ENCODE data around the gene CTTNBP2NL.

The CTTNBP2NL gene, protein sequence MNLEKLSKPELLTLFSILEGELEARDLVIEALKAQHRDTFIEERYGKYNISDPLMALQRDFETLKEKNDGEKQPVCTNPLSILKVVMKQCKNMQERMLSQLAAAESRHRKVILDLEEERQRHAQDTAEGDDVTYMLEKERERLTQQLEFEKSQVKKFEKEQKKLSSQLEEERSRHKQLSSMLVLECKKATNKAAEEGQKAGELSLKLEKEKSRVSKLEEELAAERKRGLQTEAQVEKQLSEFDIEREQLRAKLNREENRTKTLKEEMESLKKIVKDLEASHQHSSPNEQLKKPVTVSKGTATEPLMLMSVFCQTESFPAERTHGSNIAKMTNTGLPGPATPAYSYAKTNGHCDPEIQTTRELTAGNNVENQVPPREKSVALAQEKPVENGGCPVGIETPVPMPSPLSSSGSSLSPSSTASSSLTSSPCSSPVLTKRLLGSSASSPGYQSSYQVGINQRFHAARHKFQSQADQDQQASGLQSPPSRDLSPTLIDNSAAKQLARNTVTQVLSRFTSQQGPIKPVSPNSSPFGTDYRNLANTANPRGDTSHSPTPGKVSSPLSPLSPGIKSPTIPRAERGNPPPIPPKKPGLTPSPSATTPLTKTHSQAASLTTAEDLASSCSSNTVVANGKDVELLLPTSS

DNA sequence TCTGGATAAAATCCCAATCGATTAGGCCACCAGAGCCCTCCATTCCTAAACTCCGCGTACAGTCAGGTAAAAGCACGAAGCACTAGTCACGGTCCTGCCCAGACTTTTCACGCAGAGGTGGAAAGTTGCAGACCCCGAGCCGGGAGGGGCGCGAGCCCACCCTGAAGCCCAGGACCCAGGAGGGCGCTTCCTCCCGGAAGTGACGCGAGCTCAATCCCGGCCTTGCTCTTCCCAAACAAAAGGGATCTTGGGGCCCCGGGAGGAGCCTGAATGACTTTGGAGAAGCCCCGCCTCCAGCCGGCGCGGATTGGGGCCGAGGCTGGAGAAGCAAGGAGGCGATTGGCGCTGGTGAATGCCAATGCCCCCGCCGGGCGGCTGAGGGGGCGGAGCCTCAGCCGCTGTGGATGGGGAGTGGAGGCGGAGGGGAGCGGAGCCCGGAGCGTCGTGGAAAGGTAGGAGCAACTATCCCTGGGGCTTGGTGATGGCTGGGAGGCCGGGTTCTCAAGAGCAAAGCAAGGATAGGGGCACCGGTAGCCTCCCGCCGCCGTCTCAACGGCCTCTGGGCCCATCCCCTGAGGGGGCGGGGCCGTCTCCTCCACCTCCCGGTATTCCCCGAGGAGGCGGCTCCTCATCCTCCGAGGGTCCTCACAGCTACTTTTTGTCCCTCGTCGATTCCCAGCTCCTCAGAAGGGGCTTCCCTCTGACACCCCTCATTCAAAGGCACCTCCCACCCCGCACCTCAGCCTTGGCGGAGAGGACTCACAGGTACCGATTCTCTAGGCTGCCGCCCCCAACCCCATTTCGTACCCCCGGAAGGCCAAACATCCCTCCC lies at the start of gene CTTNBP2NL:
CTTNBP2NL (plus strand) TSS at position 394 of the 832 bp plus-strand sequence. CDS start 19,952 bp downstream, outside the sequence.
- DNase-seq: peak; percentile 96

GRCh38 chr1:112346801-112347350 lies 49.1 kb upstream of the CTTNBP2NL start:
- no peak for DNase-seq

- no peak for DNase-seq
Observed at GRCh38 chr1:112356765-112357164, 39.2 kb upstream of the CTTNBP2NL start.

- no peak for DNase-seq
Observed at GRCh38 chr1:112357467-112357866, 38.5 kb upstream of the CTTNBP2NL start.

DNA sequence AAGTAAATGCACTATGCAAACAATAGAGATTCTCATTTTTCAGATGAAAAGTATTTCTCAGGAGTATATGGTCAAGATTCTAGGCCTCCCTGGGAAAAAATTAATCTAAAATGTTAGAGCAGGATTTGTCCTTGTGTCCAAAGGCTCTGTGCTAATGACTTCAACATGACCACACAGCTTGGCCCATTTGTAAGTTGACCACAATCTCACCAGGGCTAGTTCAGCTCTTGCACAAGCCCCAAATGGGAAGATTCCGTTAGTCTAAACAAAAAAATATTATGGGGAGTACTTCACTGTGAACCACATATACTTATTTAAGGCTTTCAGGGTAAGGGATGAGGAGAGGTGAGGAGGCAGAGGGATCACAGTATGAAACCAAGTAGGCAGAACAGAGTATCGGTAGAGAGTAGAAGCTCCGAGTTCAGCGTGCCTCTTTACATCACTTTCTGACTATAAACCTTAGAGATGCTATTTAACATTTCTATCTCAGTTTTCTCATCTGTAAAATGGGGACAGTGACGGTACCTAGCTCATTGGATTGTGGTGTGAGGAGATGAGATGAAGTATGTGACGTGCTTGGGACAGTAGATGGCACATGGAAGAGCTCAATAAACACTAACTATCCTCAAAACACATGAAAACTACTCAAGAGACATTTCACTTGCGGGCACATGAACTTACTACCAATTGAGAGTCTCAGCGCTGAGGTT lies 37.8 kb upstream of the CTTNBP2NL start:
- no peak for DNase-seq

GRCh38 chr1:112358798-112359408 lies 37.1 kb upstream of the CTTNBP2NL start:
- DNase-seq: peak; percentile 33 to 53

DNA sequence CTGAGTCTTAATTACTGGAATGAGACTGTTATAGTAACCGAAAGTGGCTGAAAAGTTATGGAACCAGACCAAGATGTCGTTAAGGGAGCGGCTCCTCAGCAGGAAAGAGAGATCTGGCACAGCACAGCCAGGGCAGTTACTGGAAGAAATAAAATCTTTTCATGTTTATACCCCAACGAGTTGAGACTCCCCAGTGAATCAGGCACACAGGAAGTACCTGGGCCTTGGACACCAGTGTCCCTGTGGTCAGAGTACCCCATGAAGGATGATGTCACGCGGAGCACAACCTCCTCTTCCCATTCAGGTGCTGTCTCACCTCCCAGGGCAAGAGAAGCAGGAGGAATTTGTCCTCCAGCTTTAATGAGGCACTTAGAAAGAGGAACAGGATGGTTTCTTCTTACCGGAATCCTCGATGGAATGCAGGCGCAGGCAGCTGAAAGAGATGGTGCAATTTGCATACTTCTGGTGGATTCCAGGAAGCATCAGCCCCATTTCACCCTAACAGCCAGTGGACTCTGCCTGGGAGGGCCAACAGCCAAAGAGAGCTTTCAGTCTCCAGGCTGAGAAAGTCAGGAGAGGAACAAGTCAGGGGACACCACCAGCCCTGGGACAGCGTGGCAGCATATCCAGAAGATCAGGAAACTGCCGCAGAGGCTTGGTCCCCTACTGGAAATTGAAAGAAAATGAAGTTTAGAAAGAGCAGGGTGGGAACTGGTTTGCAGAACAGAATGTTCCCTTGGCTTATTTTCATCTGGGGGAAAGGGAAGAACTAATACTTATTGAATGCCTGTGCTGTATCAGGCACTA lies 35.9 kb upstream of the CTTNBP2NL start:
- no peak for DNase-seq

- DNase-seq: no peak
Observed at GRCh38 chr1:112363636-112364035, 32.4 kb upstream of the CTTNBP2NL start.

DNA sequence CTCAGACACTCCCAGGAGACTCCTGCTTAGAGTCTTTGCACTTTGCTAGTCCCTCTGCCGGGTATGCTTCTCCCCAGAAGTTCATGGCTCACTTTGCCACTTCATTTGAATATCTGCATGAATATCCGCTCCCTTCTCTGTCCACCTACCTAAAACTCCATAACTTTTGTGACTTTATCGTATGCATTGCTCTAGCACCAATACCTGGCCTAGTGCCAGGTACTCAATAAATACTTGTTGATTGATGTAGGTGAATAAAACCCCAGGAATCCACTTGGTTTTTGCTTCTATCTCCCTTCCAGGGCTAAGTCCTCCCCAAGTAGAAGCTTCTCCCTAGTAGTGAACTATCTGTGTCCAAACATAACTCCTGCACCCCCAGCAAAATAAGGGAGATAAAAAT lies 27.8 kb upstream of the CTTNBP2NL start:
- DNase-seq: no peak

GRCh38 chr1:112369392-112370285 lies 26.4 kb upstream of the CTTNBP2NL start:
- peak; percentile 71 to 76 for DNase-seq

DNA sequence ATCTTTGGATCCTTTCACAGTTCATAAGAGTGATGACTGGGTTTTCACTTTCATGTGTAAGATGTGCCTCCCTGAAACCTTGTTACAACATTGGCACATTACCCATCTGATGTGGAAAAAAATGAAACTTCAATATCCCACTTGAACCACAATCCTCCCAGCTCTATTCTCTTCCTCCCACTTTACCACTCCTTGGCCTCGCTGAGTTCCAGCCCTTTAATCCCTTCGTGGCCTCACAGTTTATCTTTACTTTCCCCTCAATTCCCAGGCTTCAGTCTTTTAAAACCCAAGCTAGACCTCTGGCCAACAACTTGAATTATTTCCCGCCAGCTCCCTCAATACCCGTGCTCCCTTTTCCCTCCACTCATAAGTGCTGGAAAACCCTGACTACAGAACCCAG lies 25.0 kb upstream of the CTTNBP2NL start:
- DNase-seq: no peak

GRCh38 chr1:112371775-112372174 lies 24.2 kb upstream of the CTTNBP2NL start:
- DNase-seq: no peak

GRCh38 chr1:112373806-112374205 lies 22.2 kb upstream of the CTTNBP2NL start:
- DNase-seq: no peak

DNA sequence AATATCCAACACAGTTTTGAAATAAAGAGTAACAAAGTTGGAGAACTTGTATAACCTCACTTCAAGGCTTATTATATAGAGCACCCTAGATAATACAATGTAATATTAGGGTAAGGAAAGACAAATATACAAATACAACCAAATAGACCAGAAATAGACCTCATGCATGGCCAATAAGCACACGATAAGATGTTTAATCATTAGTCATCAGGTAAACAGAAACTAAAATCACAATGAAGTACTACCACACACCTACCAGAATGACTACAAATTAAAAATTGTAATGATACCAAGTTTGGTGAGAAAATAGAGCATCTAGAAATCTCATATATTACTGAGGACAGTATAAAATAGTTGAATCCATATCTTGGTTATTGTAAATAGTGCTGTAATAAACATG lies 20.3 kb upstream of the CTTNBP2NL start:
- DNase-seq: no peak

DNA sequence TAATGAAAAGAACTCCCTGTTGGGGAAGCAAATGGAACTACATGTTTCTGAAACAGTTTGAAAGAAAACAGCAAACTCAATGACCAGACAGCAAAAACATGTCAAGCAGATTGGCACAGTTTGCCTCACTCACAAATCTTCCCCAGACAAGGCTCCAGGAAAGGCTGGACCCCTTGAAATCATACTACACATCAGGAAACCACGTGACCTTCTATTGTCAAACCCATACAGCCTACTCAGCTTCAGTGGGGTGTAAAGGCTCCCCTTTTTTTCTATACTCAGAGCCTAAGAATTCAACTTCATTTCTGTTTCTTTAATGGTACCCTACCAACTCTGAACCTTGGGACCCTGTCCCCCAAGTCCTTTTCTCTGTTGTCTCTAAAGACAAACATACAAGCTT lies 15.7 kb upstream of the CTTNBP2NL start:
- no peak for DNase-seq

DNA sequence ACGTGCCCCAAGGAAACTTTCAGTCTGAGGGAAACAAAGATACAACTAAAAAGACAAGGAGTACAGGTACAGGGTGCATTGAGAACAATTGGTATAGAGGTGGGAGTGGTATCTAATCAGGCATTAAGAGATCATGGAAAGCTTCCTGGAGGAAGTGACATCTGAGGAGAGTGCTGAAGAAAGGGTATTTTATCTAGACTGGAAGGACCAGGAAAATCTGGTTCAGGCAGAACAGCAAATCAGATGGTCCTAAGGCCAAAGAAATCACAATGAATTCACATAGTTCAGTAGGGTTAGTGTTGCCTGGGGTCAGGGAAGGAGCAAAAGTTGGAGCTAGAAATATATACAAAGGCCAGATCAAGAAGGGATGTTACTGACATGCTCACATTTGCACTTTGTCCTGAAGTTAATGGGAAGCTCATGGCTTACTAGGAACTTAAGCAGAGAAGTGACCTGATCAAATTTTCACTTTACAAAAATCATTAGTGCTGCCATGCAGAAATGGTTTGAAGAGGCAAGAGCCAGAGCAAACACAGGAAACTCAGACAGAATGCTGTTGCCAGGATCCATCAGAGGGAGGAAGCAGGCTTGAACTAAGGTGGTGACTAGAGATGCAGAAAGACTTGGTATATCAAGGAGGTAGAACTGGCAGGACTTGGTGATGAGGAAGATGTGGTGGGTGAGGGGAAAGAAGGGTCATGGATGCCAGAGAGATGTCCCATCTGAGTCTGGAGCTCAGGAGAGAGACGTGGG lies 14.5 kb upstream of the CTTNBP2NL start:
- DNase-seq: no peak

GRCh38 chr1:112383759-112384370 lies 12.1 kb upstream of the CTTNBP2NL start:
- DNase-seq: no peak

DNA sequence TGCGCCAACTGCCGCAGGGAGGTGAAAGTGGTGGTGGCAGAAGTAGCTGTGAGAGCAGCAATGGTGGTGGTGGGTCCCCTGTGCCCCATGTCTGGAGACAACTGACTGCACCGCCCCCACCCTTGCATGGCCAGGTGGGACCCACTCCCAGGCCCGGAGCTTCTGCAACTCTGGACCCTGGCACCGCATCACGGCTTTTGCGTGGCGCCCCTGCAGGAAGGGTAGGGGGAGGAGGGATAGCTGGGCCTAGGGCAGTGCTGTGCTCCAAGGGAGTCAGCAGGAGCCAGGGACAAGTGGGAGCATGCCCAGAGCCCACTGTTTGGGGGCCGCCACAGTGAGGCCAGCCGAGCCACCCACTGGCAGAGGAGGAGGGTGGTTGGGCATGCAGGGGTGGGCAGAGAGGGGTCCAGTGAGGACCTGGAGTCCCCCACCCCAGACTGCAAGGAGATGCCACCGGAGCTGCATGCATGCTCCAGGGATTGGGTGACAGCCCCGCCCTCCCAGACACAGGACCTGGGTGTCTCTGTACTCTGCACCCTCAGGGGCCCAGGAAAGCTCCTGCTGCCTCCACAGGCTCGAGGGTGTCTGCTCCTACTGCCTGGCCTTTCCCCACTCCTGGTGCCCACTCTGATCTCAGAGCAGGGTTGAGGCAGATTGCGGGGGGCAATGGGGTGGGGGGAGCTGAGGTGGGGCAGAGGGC lies 9.8 kb upstream of the CTTNBP2NL start:
- DNase-seq: no peak
